Tibial nerve (tissue), 4 donors: ENCODE data around the gene MSX1.

Source experiments
- EP300 ChIP-seq, 2 donors: sonication (generic); formaldehyde crosslinking; IDR thresholded peaks; one replicate each; pipeline ENCODE4 v1.6.1; 2017; ENCODE audit warnings: antibody characterized with exemption in 2 of 2, mild to moderate bottlenecking in 1 of 2
- TF ChIP-seq, protein P1 (sequence below), 5 experiments: fragments of 200-600 bp in 3 of 5; fragments of 450-650 bp in 2 of 5; sonication (generic) in 3 of 5; IDR thresholded peaks; one replicate each; pipeline ENCODE4 v1.5.1; 2016 to 2019; ENCODE audit warnings: antibody characterized with exemption in 5 of 5, mild to moderate bottlenecking in 3 of 5, moderate library complexity in 2 of 5

DNA sequence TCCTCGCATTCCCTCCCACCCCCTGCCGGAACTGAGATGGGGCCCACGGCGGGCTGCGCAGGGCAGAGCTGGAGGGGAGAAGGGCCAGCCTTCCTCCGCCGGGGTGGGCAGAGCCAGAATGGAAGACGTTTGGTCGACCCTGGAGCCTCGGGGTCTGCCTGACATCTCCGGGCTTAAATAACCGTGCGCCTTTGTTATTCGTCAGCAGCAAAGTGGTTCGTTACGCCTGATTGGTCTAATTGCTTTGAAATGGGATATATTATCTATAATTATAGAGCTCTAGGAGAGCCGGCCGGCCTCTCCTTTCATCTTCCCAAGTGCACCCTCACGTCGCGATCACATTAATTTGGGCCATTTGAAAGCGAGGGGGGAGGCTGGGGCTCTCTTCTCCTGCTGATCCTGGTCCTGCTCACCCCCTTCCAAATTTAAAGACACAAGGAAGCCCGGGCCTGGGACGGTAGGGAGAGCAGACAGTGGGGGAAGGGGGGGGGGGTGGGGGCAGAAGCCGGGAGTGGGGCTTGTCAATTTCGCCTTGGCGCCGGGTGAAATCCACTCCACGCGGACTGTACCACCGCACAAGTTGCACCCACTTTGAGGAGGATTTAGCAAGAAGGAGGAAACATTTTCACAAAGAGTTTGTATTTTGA, 4.7 kb upstream of the MSX1 start:
- TF ChIP-seq, protein P1, sequence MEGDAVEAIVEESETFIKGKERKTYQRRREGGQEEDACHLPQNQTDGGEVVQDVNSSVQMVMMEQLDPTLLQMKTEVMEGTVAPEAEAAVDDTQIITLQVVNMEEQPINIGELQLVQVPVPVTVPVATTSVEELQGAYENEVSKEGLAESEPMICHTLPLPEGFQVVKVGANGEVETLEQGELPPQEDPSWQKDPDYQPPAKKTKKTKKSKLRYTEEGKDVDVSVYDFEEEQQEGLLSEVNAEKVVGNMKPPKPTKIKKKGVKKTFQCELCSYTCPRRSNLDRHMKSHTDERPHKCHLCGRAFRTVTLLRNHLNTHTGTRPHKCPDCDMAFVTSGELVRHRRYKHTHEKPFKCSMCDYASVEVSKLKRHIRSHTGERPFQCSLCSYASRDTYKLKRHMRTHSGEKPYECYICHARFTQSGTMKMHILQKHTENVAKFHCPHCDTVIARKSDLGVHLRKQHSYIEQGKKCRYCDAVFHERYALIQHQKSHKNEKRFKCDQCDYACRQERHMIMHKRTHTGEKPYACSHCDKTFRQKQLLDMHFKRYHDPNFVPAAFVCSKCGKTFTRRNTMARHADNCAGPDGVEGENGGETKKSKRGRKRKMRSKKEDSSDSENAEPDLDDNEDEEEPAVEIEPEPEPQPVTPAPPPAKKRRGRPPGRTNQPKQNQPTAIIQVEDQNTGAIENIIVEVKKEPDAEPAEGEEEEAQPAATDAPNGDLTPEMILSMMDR (IDR thresholded peaks at IDR 0.05), result no peak
- TF ChIP-seq EP300 (IDR thresholded peaks at IDR 0.05), result no peak
